HepG2 (cell line): ENCODE measurements around the gene ABHD2. TPM values are rescaled to one million over a fixed set of nuclear protein-coding genes. Genes with fewer than 3 reads are reported as not detected.

Source experiments
- GPBP1L1 ChIP-seq: sonication (generic); formaldehyde crosslinking; IDR thresholded peaks from 2 replicates; pipeline ENCODE4 v1.5.0; 2020; ENCODE audit warnings: mild to moderate bottlenecking, missing genetic modification reagents
- HMG20A ChIP-seq: IDR thresholded peaks from 2 replicates; pipeline ENCODE4 v1.6.1; 2016; ENCODE audit warnings: borderline replicate concordance
- KLF16 ChIP-seq, 2 experiments: sonication (generic) in 1 of 2; formaldehyde crosslinking in 1 of 2; IDR thresholded peaks; 2 replicates each; pipeline versions ENCODE4 v1.6.1 to v1.8.0; 2016 to 2023; ENCODE audit warnings: missing genetic modification reagents in 2 of 2, missing compliant biosample characterization in 1 of 2
- MLLT10 ChIP-seq: sonication (generic); formaldehyde crosslinking; IDR thresholded peaks from 2 replicates; pipeline ENCODE4 v1.4.0; 2020; ENCODE audit warnings: missing genetic modification reagents
- MTA1 ChIP-seq: sonication (generic); formaldehyde crosslinking; IDR thresholded peaks from 2 replicates; pipeline ENCODE4 v1.4.0; 2020; ENCODE audit warnings: missing genetic modification reagents, mild to moderate bottlenecking, borderline replicate concordance
- RXRA ChIP-seq: sonication (generic); formaldehyde crosslinking; IDR thresholded peaks from 2 replicates; pipeline ENCODE4 v1.5.1; 2020; ENCODE audit warnings: missing genetic modification reagents
- THRA ChIP-seq: sonication (generic); formaldehyde crosslinking; IDR thresholded peaks from 2 replicates; pipeline ENCODE4 v1.4.0; 2020; ENCODE audit warnings: missing genetic modification reagents, borderline replicate concordance
- TRAFD1 ChIP-seq: sonication (generic); formaldehyde crosslinking; IDR thresholded peaks from 2 replicates; pipeline ENCODE4 v1.5.1; 2020; ENCODE audit warnings: missing genetic modification reagents, mild to moderate bottlenecking, borderline replicate concordance
- ZBTB3 ChIP-seq: sonication (generic); formaldehyde crosslinking; IDR thresholded peaks from 2 replicates; pipeline ENCODE4 v1.4.0; 2020; ENCODE audit warnings: low read depth, mild to moderate bottlenecking, moderate library complexity, missing genetic modification reagents, borderline replicate concordance
- ZFP1 ChIP-seq: IDR thresholded peaks from 2 replicates; pipeline ENCODE4 v1.6.1; 2016
- ZFP82 ChIP-seq: sonication (generic); formaldehyde crosslinking; IDR thresholded peaks from 2 replicates; pipeline ENCODE4 v1.5.1; 2020; ENCODE audit warnings: mild to moderate bottlenecking, missing genetic modification reagents, borderline replicate concordance
- ZNF12 ChIP-seq: sonication (generic); formaldehyde crosslinking; IDR thresholded peaks from 2 replicates; pipeline ENCODE4 v1.5.0; 2020; ENCODE audit warnings: missing genetic modification reagents
- ZNF225 ChIP-seq: sonication (generic); formaldehyde crosslinking; IDR thresholded peaks from 2 replicates; pipeline ENCODE4 v1.4.0; 2020; ENCODE audit warnings: mild to moderate bottlenecking, missing genetic modification reagents
- ZSCAN9 ChIP-seq: IDR thresholded peaks from 2 replicates; pipeline ENCODE4 v1.6.1; 2016; ENCODE audit warnings: borderline replicate concordance
- polyA plus RNA-seq, 8 experiments: library from polyadenylated mRNA; depleted of rRNA in 3 of 8; stranded (reverse) in 7 of 8; unstranded in 1 of 8; fragments of >200 nt; fragmentation: Illumina TruSeq in 4 of 8; extraction: Trizol in 4 of 8; gene quantifications; 2 replicates each; pipeline versions ENCODE4 v1.2.1 to v1.2.3, GENCODE V29; 2011 to 2016; ENCODE audit warnings: low read depth in 4 of 8, missing spikeins in 1 of 8, mixed read lengths in 1 of 8; ENCODE audit not compliant: insufficient read depth in 1 of 8
- total RNA-seq, 5 experiments: library from RNA; depleted of rRNA; stranded (reverse); fragments of >200 nt; fragmentation: Illumina TruSeq; extraction: Trizol; gene quantifications; 2 replicates each; pipeline ENCODE4 v1.2.3, GENCODE V29; 2016; ENCODE audit warnings: low read depth in 1 of 5
- TF ChIP-seq, protein P1 (sequence below): sonication (generic); formaldehyde crosslinking; IDR thresholded peaks from 2 replicates; pipeline ENCODE4 v1.8.1; 2022; ENCODE audit warnings: low read depth, mild to moderate bottlenecking, missing genetic modification reagents
- TF ChIP-seq, protein P2 (sequence below): sonication (generic); formaldehyde crosslinking; IDR thresholded peaks from 2 replicates; pipeline ENCODE4 v1.4.0; 2020; ENCODE audit warnings: mild to moderate bottlenecking, missing genetic modification reagents, borderline replicate concordance

Gene ABHD2
- total and polyA plus RNA-seq, 2 of the 13 experiments (the other 11 are each of a cell fraction or from before 2014, with no cell fraction given) = 14.8 to 22.4 TPM

- TF ChIP-seq TRAFD1 (CRISPR knock-in tag) (no peak), ZFP82 (CRISPR knock-in tag) (no peak), MTA1 (CRISPR knock-in tag) (no peak), ZFP1 (no peak), MLLT10 (CRISPR knock-in tag) (no peak), THRA (CRISPR knock-in tag) (no peak), RXRA (CRISPR knock-in tag) (no peak; the same call in 1 of the 2 replicates), ZNF12 (CRISPR knock-in tag) (no peak), ZSCAN9 (CRISPR knock-in tag) (no peak), KLF16 (CRISPR knock-in tag; IDR thresholded peaks at IDR 0.05) (peak in 1 of 2 experiments; percentile 83; a peak in 2 of 4 replicates), GPBP1L1 (no peak), ZBTB3 (no peak), ZNF225 (CRISPR knock-in tag) (no peak; the same call in 1 of the 2 replicates), HMG20A (no peak)
- TF ChIP-seq, protein P1, sequence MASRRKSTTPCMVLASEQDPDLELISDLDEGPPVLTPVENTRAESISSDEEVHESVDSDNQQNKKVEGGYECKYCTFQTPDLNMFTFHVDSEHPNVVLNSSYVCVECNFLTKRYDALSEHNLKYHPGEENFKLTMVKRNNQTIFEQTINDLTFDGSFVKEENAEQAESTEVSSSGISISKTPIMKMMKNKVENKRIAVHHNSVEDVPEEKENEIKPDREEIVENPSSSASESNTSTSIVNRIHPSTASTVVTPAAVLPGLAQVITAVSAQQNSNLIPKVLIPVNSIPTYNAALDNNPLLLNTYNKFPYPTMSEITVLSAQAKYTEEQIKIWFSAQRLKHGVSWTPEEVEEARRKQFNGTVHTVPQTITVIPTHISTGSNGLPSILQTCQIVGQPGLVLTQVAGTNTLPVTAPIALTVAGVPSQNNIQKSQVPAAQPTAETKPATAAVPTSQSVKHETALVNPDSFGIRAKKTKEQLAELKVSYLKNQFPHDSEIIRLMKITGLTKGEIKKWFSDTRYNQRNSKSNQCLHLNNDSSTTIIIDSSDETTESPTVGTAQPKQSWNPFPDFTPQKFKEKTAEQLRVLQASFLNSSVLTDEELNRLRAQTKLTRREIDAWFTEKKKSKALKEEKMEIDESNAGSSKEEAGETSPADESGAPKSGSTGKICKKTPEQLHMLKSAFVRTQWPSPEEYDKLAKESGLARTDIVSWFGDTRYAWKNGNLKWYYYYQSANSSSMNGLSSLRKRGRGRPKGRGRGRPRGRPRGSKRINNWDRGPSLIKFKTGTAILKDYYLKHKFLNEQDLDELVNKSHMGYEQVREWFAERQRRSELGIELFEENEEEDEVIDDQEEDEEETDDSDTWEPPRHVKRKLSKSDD (CRISPR knock-in tag) = no peak
- TF ChIP-seq, protein P2, sequence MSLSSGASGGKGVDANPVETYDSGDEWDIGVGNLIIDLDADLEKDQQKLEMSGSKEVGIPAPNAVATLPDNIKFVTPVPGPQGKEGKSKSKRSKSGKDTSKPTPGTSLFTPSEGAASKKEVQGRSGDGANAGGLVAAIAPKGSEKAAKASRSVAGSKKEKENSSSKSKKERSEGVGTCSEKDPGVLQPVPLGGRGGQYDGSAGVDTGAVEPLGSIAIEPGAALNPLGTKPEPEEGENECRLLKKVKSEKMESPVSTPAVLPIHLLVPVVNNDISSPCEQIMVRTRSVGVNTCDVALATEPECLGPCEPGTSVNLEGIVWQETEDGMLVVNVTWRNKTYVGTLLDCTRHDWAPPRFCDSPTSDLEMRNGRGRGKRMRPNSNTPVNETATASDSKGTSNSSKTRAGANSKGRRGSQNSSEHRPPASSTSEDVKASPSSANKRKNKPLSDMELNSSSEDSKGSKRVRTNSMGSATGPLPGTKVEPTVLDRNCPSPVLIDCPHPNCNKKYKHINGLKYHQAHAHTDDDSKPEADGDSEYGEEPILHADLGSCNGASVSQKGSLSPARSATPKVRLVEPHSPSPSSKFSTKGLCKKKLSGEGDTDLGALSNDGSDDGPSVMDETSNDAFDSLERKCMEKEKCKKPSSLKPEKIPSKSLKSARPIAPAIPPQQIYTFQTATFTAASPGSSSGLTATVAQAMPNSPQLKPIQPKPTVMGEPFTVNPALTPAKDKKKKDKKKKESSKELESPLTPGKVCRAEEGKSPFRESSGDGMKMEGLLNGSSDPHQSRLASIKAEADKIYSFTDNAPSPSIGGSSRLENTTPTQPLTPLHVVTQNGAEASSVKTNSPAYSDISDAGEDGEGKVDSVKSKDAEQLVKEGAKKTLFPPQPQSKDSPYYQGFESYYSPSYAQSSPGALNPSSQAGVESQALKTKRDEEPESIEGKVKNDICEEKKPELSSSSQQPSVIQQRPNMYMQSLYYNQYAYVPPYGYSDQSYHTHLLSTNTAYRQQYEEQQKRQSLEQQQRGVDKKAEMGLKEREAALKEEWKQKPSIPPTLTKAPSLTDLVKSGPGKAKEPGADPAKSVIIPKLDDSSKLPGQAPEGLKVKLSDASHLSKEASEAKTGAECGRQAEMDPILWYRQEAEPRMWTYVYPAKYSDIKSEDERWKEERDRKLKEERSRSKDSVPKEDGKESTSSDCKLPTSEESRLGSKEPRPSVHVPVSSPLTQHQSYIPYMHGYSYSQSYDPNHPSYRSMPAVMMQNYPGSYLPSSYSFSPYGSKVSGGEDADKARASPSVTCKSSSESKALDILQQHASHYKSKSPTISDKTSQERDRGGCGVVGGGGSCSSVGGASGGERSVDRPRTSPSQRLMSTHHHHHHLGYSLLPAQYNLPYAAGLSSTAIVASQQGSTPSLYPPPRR = 0 out of 2 replicates have a peak, but pooled peaks have one; percentile 24
These were observed 51.6 kb downstream of the ABHD2 start (continued) for GRCh38 chr15:89139613-89140499.
